Hematopoietic multipotent progenitor cell treated with erythropoietin and hydrocortisone succinate and interleukin-3 and kit ligand, for 8 days (in vitro differentiated cells): ENCODE data around the gene ZBTB7B.

Source experiments
- DNase-seq: peaks from one replicate; pipeline ENCODE4 v3.0.0-alpha.2; 2015

The ZBTB7B gene

DNA sequence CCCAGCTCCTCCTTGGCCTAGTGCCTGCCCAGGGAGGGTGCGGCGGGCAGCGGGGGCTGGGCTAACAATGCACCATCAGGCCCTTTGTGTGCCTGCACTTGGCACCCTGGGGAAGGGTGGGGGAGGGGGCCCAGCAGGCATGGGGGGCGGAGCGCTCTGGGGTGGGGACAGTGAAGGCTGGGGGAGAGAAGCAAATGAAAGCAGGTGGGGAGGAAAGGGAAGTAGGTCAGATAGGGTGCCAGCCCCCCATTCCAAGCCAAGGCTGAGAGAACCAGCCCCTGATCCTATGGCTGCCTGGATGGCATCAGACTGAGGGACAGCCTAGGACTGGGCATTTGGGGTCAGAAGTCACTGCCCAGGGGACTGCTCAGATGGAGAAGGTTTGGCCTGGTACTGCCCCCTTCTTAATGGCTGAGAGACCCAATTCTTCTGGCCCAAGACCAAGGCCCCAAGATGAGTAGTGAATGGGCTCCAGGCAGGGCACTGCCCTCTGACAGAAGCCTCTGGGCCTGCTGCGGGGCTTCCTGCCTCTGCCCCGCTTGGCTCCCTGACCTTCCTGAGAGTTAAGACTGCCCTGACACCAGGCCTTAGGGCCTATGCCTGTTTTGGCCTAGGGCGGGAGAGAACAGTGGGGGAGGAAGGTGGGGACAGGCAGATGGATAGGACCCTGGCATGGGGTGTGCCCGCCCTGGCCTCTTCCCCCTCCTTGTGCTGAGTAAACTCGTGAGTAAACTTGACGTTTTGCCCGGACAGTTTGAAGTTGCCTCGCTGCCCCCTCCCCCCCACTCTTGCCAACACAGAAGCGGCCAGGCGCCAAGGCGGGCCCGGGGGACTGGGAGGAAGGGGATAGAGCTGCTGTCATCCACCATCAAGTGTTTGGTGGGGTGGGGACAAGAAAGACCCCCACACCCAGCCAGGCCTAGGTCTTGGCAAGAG is 2.7 kb downstream of the ZBTB7B start:
- DNase-seq, result peak; percentile 69

GRCh38 chr1:155006601-155007101 is 4.0 kb downstream of the ZBTB7B start:
- peak; percentile 69 for DNase-seq

GRCh38 chr1:155007251-155007828 is 4.7 kb downstream of the ZBTB7B start:
- DNase-seq, result no peak

DNA sequence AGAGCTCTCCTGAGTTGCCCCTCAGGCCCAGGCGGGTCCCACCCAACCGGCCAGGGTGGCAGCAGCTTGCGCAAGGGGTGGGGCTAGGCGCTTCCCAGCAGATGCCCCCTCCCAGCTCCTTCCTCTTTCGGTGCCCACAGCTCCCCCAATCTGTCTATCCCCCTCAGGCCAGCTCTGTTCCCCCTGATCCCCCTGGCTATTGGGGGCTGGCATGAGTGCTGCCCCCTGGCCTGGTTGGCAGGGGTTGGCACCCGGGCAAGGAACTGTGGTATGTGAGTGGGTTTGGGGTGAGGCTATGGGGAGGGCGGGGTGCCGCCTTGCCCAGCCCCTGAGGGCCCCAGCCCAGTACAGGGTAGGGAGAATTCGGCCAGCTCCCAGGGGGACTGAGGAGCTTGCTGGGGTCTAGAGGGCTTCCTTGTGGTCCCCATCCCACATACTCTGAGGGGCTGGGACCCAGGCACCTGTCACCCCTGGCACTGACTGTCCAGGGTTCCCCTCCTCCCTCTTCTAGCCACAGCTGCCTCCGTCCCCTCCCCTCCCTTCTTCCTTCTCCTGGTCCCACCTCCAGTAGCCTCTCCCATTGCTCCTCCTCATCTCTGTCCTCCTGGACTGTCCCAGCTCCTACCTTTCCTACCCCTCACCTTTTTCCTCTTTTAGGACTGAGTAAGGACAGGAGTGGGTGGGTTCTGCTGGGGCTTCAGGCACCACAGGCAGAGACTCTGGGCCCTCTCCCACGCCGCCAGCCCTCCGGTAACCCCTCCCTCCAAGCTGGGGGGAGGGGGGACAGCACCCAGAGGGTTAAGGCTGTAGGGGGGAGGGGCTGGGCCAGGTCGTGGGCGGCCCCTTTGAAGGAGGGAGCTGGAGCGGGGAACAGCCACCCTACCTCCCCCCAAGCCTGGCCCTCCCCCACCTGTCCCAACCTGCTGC is 5.7 kb downstream of the ZBTB7B start:
- no peak for DNase-seq

GRCh38 chr1:155009221-155009711 is 6.7 kb downstream of the ZBTB7B start:
- DNase-seq, result no peak

DNA sequence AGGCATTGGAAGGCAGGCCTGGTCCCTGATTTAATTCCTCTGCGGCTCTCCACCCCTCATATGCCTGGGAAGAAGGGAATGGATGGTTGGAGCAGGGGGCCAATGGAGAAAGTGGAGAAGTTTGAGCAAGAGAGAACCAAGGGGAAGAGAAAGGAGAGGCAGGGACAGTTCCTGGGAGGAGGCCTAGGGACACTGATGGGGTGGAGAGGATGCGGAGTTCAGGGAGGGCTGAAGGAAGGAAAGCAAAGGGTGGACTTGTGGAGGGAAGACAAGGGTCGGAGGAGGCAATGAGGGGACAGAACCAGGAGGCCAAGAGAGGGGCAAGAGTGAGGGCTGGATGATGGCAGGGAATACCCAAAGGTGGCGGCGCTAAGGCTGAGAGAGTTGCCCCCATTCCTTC is 7.1 kb downstream of the ZBTB7B start:
- DNase-seq, result no peak

DNA sequence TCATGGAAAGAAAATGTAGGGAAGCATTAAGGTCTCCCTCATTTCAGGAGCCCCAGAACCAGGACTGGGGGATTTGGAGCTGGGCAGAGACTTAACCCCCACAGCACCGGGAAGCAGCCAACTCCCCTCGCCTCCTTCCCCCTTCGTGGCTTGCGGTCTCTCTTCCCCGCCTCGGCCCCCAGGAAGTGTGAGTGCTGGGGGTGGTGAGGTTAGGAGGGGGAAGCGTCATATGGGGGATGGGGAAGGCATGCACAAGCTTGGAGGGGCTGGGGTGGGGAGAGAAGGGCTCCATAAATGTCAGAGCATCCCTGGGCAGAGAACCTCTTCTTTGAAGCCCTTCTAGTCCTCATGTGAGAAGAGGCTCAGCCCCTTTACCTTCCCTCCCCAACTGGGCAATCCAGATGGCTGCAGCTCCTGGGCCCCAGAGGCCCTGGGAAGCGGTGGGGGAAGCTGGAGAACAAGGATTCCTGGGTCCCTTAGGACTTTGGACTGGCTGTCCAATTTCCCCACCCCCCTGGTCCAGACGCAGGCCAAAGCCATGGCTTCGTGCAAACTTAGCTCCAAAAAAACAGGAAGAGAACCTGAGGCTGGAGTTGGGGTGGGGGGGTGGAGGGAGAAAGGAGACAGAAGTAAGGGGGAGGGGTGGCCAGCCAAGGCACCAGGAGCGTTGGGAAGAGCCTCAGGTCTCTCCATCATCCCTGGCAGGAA is 7.8 kb downstream of the ZBTB7B start:
- no peak for DNase-seq

DNA sequence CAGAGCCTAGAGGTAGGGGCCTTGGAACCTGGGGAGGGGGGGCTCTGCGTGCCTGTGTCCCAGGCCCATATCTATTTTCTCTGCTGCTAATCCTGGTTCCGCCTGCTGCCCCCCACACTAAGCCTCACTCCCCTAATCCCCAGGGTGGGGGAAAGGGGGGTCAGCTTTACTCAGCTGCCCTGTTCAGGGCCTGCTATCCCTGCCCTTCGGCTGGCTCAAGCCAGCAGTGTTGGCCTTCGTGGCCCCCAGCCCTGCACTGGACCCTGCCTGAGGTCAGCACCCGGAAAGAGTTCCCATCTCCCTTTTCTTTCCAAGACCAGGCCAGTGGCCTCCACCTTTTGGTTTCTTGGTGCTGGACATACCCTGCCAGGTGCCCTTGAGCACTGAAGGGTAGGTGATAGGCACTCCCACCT is 8.4 kb downstream of the ZBTB7B start:
- DNase-seq, result no peak

- DNase-seq, result no peak
Observed at GRCh38 chr1:155011437-155012025, 8.9 kb downstream of the ZBTB7B start.

GRCh38 chr1:155012026-155012546 is 9.5 kb downstream of the ZBTB7B start:
- peak; percentile 96 for DNase-seq

DNA sequence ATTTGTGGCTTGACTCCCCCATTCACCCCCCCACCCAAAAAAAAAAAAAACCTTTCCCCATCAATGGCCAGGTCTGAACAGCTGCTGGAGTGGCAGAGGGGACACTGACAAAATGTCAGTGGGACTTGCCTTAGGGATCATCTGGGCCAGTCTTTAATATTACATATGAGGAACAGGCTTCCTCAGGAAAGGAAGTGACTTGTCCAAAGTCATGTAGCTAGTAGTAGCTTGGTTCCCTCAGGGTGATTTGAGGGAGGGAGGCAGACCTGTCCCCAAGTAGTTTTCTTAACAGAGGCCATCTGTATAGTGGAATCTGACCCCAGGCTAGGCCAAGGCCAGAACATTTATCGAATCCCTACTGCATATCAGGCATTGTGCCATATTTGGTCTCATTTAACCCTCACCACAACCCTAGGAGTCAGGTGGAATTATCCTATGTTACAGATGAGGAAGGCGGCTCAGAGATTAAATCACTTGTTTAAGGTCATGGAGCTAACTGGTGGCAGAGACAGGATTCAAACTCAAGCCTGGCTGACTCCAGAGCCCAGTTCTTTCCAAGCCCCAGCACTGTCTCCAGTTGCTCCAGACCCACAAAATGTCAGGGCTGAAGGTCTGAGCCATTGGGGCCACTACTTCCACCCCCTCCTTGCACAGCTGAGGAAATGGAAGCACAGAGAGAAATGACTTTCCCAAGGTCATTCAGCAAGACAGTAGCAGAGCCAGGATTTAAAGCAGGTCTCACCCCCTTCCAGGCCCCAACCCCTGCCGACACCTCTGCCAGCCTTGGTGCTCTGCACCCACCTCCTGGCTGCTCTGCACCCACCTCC is 10.4 kb downstream of the ZBTB7B start:
- DNase-seq, result peak; percentile 57

- DNase-seq, result peak; percentile 62
Observed at GRCh38 chr1:155013632-155014031, 11.0 kb downstream of the ZBTB7B start.

DNA sequence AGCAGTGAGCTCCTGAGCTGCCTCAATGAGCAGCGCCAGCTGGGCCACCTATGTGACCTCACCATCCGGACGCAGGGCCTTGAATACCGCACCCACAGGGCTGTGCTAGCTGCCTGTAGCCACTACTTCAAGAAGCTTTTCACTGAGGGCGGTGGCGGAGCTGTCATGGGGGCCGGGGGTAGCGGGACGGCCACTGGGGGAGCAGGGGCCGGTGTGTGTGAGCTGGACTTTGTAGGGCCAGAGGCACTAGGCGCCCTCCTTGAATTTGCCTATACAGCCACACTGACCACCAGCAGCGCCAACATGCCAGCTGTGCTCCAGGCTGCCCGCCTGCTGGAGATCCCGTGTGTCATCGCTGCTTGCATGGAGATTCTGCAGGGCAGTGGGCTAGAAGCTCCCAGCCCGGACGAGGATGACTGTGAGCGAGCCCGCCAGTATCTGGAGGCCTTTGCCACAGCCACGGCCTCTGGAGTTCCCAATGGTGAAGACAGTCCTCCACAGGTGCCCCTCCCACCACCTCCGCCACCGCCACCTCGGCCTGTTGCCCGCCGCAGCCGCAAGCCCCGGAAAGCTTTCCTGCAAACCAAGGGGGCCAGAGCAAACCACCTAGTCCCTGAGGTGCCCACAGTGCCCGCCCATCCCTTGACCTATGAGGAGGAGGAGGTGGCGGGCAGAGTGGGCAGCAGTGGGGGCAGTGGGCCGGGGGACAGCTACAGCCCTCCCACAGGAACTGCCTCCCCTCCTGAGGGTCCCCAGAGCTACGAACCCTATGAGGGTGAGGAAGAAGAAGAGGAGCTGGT is 12.3 kb downstream of the ZBTB7B start:
- no peak for DNase-seq

DNA sequence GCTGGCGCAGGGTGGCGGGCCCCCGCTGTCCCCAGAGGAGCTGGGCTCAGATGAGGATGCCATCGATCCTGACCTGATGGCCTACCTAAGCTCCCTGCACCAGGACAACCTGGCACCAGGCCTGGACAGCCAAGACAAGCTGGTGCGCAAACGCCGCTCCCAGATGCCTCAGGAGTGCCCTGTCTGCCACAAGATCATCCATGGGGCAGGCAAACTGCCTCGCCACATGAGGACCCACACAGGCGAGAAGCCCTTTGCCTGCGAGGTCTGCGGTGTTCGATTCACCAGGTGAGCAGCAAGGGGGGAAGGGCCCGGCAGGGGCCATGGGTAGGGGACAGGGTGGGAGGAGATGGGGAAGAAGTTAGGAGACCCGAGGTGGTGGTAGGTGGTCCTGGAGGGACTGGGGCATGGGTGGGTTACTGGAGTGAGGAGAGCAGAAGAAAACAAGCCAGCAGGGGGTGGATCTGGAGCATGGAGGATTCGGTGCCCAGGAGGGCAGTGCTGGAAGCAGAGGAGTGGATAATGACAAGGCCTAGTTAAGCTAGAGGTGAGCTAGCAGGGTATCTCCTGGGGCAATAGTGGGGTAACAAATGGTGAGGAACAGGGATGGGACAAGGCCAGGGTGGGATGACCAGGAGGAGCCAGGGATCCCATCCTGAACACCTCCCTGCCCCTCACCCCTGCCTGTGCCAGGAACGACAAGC is 13.1 kb downstream of the ZBTB7B start:
- DNase-seq, result no peak

DNA sequence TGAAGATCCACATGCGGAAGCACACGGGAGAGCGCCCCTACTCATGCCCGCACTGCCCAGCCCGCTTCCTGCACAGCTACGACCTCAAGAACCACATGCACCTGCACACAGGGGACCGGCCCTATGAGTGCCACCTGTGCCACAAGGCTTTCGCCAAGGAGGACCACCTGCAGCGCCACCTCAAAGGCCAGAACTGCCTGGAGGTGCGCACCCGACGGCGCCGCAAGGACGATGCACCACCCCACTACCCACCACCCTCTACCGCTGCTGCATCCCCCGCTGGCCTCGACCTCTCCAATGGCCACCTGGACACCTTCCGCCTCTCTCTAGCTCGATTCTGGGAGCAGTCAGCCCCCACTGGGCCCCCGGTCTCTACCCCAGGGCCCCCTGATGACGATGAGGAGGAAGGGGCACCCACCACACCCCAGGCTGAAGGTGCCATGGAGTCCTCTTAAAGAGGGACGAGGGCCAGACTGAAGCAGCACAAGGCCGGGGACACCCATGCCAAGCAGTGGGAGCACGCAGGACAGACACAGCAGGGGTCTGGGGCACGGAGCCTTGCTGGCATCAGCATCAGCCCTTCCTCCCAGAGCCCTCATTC is 13.7 kb downstream of the ZBTB7B start:
- DNase-seq, result no peak

GRCh38 chr1:155017041-155017945 is 14.7 kb downstream of the ZBTB7B start:
- DNase-seq, result peak; percentile 89

- no peak for DNase-seq
Observed at GRCh38 chr1:155017946-155018316, 15.3 kb downstream of the ZBTB7B start.
